Measurements from ENCODE around the gene TRIM3. TPM values are rescaled to one million over a fixed set of nuclear protein-coding genes. Genes with fewer than 3 reads are reported as not detected.

Gene TRIM3
- total RNA-seq, 1 experiment from 2014 or later: 20.4 TPM

GRCh38 chr11:6485661-6486060 lies 11.9 kb upstream of the TRIM3 start:
- Histone ChIP-seq H3K79me2 (ENCODE audit: low read length) (peaks cover 40% of the 10 kb centered on the region), H3K27ac (ENCODE audit: low read length) (no peak overlapping the region), H3K36me3 (ENCODE audit: insufficient read depth, low read length) (peaks cover 40% of the 10 kb centered on the region), H3K4me3 (ENCODE audit: low read length) (no peak overlapping the region), H3K9me3 (ENCODE audit: low read length) (no peaks in the 10 kb centered on the region), H3K27me3 (ENCODE audit: low read length) (no peaks in the 10 kb centered on the region), H3K9ac (ENCODE audit: low read length) (no peak overlapping the region), H3K4me1 (ENCODE audit: low read length) (peaks cover 11% of the 10 kb centered on the region), H3K9me2 (replicated peaks; ENCODE audit: insufficient read depth, low read length) (no peaks in the 10 kb centered on the region), H3K4me2 (ENCODE audit: low read depth, low read length, poor library complexity, severe bottlenecking) (no peak overlapping the region), H2AFZ (ENCODE audit: low read length) (no peak overlapping the region), H4K20me1 (ENCODE audit: insufficient read depth, low read depth, low read length) (peaks cover 15% of the 10 kb centered on the region)
- DNase-seq: no peak

GRCh38 chr11:6483015-6483414 lies 9.3 kb upstream of the TRIM3 start:
- Histone ChIP-seq H3K79me2 (ENCODE audit: low read length) (peaks cover 56% of the 10 kb centered on the region), H2AFZ (ENCODE audit: low read length) (no peak overlapping the region), H3K9me3 (ENCODE audit: low read length) (no peaks in the 10 kb centered on the region), H3K27me3 (ENCODE audit: low read length) (no peaks in the 10 kb centered on the region), H3K27ac (ENCODE audit: low read length) (no peak overlapping the region), H3K4me2 (ENCODE audit: low read depth, low read length, poor library complexity, severe bottlenecking) (peak overlapping the region; percentile 88), H3K4me1 (ENCODE audit: low read length) (peaks cover 21% of the 10 kb centered on the region), H3K4me3 (ENCODE audit: low read length) (peak overlapping the region; percentile 92), H3K9me2 (replicated peaks; ENCODE audit: insufficient read depth, low read length) (no peaks in the 10 kb centered on the region), H3K36me3 (ENCODE audit: insufficient read depth, low read length) (peaks cover 42% of the 10 kb centered on the region), H4K20me1 (ENCODE audit: insufficient read depth, low read depth, low read length) (peaks cover 15% of the 10 kb centered on the region), H3K9ac (ENCODE audit: low read length) (0 out of 2 replicates have a peak overlapping the region, but pooled peaks have one; percentile 97)
- DNase-seq: no peak

GRCh38 chr11:6482441-6482840 lies 8.7 kb upstream of the TRIM3 start:
- H4K20me1 ChIP-seq (ENCODE audit: insufficient read depth, low read depth, low read length): peaks cover 15% of the 10 kb centered on the region
- no peak overlapping the region for H2AFZ ChIP-seq (ENCODE audit: low read length)
- H3K36me3 ChIP-seq (ENCODE audit: insufficient read depth, low read length): peaks cover 40% of the 10 kb centered on the region
- peak overlapping the region; percentile 88 for H3K4me2 ChIP-seq (ENCODE audit: low read depth, low read length, poor library complexity, severe bottlenecking)
- H3K27ac ChIP-seq (ENCODE audit: low read length): no peak overlapping the region
- no peak for DNase-seq
- H3K4me3 ChIP-seq (ENCODE audit: low read length): peak overlapping the region; percentile 92
- H3K27me3 ChIP-seq (ENCODE audit: low read length): no peaks in the 10 kb centered on the region
- H3K4me1 ChIP-seq (ENCODE audit: low read length): peaks cover 21% of the 10 kb centered on the region
- H3K9me2 ChIP-seq (replicated peaks; ENCODE audit: insufficient read depth, low read length): no peaks in the 10 kb centered on the region
- H3K9me3 ChIP-seq (ENCODE audit: low read length): no peaks in the 10 kb centered on the region
- H3K9ac ChIP-seq (ENCODE audit: low read length): peak overlapping the region; percentile 97
- H3K79me2 ChIP-seq (ENCODE audit: low read length): peaks cover 56% of the 10 kb centered on the region

GRCh38 chr11:6481924-6482275 lies 8.2 kb upstream of the TRIM3 start:
- peaks cover 56% of the 10 kb centered on the region for H3K79me2 ChIP-seq (ENCODE audit: low read length)

GRCh38 chr11:6481012-6481923 lies 7.5 kb upstream of the TRIM3 start, which contains the start of the genes ARFIP2 and TIMM10B:
TSS of gene ARFIP2 (minus strand) at chr11:6481331. CDS start at chr11:6480421, 910 bp downstream.
TSS of gene TIMM10B (plus strand) at chr11:6481501. CDS start at chr11:6481517, 16 bp downstream.
- Histone ChIP-seq H3K36me3 (ENCODE audit: insufficient read depth, low read length) (peaks cover 40% of the 10 kb centered on the region), H3K4me2 (ENCODE audit: low read depth, low read length, poor library complexity, severe bottlenecking) (peak within 1 kb of the TSS; percentile 88), H3K27me3 (ENCODE audit: low read length) (no peaks in the 10 kb centered on the region), H2AFZ (ENCODE audit: low read length) (peak within 1 kb of the TSS; percentile 63; the same call in 1 of the 2 replicates), H3K4me3 (ENCODE audit: low read length) (peak within 1 kb of the TSS; percentile 92), H3K4me1 (ENCODE audit: low read length) (peaks cover 21% of the 10 kb centered on the region), H3K9me3 (ENCODE audit: low read length) (no peaks in the 10 kb centered on the region), H3K9me2 (replicated peaks; ENCODE audit: insufficient read depth, low read length) (no peaks in the 10 kb centered on the region), H4K20me1 (ENCODE audit: insufficient read depth, low read depth, low read length) (peaks cover 15% of the 10 kb centered on the region), H3K79me2 (ENCODE audit: low read length) (peaks cover 56% of the 10 kb centered on the region), H3K27ac (ENCODE audit: low read length) (peak within 1 kb of the TSS; percentile 68), H3K9ac (ENCODE audit: low read length) (peak within 1 kb of the TSS; percentile 97)
- peak; percentile 99 for DNase-seq

More at GRCh38 chr11:6481924-6482275, 8.2 kb upstream of the TRIM3 start:
- Histone ChIP-seq H3K27me3 (ENCODE audit: low read length) (no peaks in the 10 kb centered on the region), H3K4me3 (ENCODE audit: low read length) (peak overlapping the region; percentile 92), H3K9me3 (ENCODE audit: low read length) (no peaks in the 10 kb centered on the region), H3K36me3 (ENCODE audit: insufficient read depth, low read length) (peaks cover 40% of the 10 kb centered on the region), H4K20me1 (ENCODE audit: insufficient read depth, low read depth, low read length) (peaks cover 15% of the 10 kb centered on the region), H3K4me2 (ENCODE audit: low read depth, low read length, poor library complexity, severe bottlenecking) (peak overlapping the region; percentile 88), H2AFZ (ENCODE audit: low read length) (no peak overlapping the region), H3K9ac (ENCODE audit: low read length) (peak overlapping the region; percentile 97), H3K4me1 (ENCODE audit: low read length) (peaks cover 21% of the 10 kb centered on the region), H3K27ac (ENCODE audit: low read length) (peak overlapping the region; percentile 68), H3K9me2 (replicated peaks; ENCODE audit: insufficient read depth, low read length) (no peaks in the 10 kb centered on the region)
- DNase-seq: no peak

- Histone ChIP-seq H3K9me2 (replicated peaks; ENCODE audit: insufficient read depth, low read length) (no peaks in the 10 kb centered on the region), H3K27me3 (ENCODE audit: low read length) (no peaks in the 10 kb centered on the region), H3K9me3 (ENCODE audit: low read length) (no peaks in the 10 kb centered on the region), H4K20me1 (ENCODE audit: insufficient read depth, low read depth, low read length) (peaks cover 15% of the 10 kb centered on the region), H3K27ac (ENCODE audit: low read length) (no peak overlapping the region), H3K79me2 (ENCODE audit: low read length) (peaks cover 56% of the 10 kb centered on the region), H3K36me3 (ENCODE audit: insufficient read depth, low read length) (peaks cover 35% of the 10 kb centered on the region), H3K4me3 (ENCODE audit: low read length) (peak overlapping the region; percentile 92), H3K4me2 (ENCODE audit: low read depth, low read length, poor library complexity, severe bottlenecking) (peak overlapping the region; percentile 88), H3K4me1 (ENCODE audit: low read length) (peaks cover 21% of the 10 kb centered on the region), H2AFZ (ENCODE audit: low read length) (no peak overlapping the region; the same call in 1 of the 2 replicates), H3K9ac (ENCODE audit: low read length) (peak overlapping the region; percentile 97)
- DNase-seq: no peak
Measured at GRCh38 chr11:6480299-6480914, 6.7 kb upstream of the TRIM3 start.

GRCh38 chr11:6476571-6476970 lies 2.8 kb upstream of the TRIM3 start:
- H3K27ac ChIP-seq (ENCODE audit: low read length): no peak overlapping the region
- H3K36me3 ChIP-seq (ENCODE audit: insufficient read depth, low read length): peaks cover 5% of the 10 kb centered on the region; the same call in 1 of the 2 replicates
- peaks cover 25% of the 10 kb centered on the region for H3K79me2 ChIP-seq (ENCODE audit: low read length)
- no peak overlapping the region for H3K4me2 ChIP-seq (ENCODE audit: low read depth, low read length, poor library complexity, severe bottlenecking)
- no peak overlapping the region for H3K4me3 ChIP-seq (ENCODE audit: low read length)
- no peak overlapping the region for H3K9ac ChIP-seq (ENCODE audit: low read length)
- no peaks in the 10 kb centered on the region for H3K9me2 ChIP-seq (replicated peaks; ENCODE audit: insufficient read depth, low read length)
- peaks cover 2% of the 10 kb centered on the region for H4K20me1 ChIP-seq (ENCODE audit: insufficient read depth, low read depth, low read length)
- no peak overlapping the region for H2AFZ ChIP-seq (ENCODE audit: low read length)
- H3K9me3 ChIP-seq (ENCODE audit: low read length): no peaks in the 10 kb centered on the region
- no peaks in the 10 kb centered on the region for H3K27me3 ChIP-seq (ENCODE audit: low read length)
- H3K4me1 ChIP-seq (ENCODE audit: low read length): peaks cover 21% of the 10 kb centered on the region
- no peak for DNase-seq

- no peak for DNase-seq
- Histone ChIP-seq H3K4me2 (ENCODE audit: low read depth, low read length, poor library complexity, severe bottlenecking) (no peak overlapping the region), H4K20me1 (ENCODE audit: insufficient read depth, low read depth, low read length) (peaks cover 3% of the 10 kb centered on the region), H3K9me3 (ENCODE audit: low read length) (no peaks in the 10 kb centered on the region), H3K79me2 (ENCODE audit: low read length) (peaks cover 19% of the 10 kb centered on the region), H3K9me2 (replicated peaks; ENCODE audit: insufficient read depth, low read length) (no peaks in the 10 kb centered on the region), H3K36me3 (ENCODE audit: insufficient read depth, low read length) (peaks cover 5% of the 10 kb centered on the region; the same call in 1 of the 2 replicates), H3K27me3 (ENCODE audit: low read length) (no peaks in the 10 kb centered on the region), H3K4me1 (ENCODE audit: low read length) (peaks cover 21% of the 10 kb centered on the region), H3K27ac (ENCODE audit: low read length) (no peak overlapping the region), H2AFZ (ENCODE audit: low read length) (no peak overlapping the region), H3K9ac (ENCODE audit: low read length) (no peak overlapping the region), H3K4me3 (ENCODE audit: low read length) (no peak overlapping the region)
Measured at GRCh38 chr11:6475936-6476335, 2.2 kb upstream of the TRIM3 start.

Measured in Karpas-422 (cell line).